Skin of body (tissue), 2 donors: ENCODE data around the gene LHX1. TPM values are rescaled to one million over a fixed set of nuclear protein-coding genes. Genes with fewer than 3 reads are reported as not detected.

Experiments
- DNase-seq: peaks from one replicate; lab custom pipeline; 2025; lab: John Stamatoyannopoulos, UW
- total RNA-seq: library from RNA; depleted of rRNA; stranded (reverse); fragments of >200 nt; gene quantifications from one replicate; pipeline ENCODE4 v1.2.3, GENCODE V29; 2014

The LHX1 gene
- total RNA-seq, 1 donor from 2014 or later, result not detected

- DNase-seq, result no peak
These were observed 787 bp downstream of the LHX1 start for GRCh38 chr17:36937959-36938565.

DNA sequence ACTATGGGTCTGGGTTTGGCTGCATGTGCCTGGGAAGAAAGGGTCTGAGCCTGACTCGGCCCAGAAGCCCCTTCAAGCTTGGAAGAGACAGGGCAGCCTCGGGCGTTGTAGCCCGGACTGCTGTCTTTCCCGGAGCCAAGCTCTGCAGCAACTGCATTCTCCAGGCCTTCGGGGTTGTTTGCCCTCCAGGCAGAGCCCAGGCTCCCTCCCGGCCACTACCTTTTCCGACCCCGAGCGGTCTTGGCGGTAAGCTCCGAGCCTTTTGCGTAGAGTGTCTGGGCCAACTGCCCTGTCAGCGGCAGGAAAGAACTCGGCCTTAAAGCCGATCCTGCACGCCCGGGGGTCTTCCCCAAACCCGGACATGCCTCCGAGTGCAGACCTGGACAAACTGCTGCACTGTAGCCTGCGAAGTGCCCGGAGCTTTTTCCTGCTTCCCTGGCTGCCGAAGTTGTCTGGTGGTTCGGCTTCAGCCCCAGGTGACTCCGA is 1.3 kb downstream of the LHX1 start:
- no peak for DNase-seq

DNA sequence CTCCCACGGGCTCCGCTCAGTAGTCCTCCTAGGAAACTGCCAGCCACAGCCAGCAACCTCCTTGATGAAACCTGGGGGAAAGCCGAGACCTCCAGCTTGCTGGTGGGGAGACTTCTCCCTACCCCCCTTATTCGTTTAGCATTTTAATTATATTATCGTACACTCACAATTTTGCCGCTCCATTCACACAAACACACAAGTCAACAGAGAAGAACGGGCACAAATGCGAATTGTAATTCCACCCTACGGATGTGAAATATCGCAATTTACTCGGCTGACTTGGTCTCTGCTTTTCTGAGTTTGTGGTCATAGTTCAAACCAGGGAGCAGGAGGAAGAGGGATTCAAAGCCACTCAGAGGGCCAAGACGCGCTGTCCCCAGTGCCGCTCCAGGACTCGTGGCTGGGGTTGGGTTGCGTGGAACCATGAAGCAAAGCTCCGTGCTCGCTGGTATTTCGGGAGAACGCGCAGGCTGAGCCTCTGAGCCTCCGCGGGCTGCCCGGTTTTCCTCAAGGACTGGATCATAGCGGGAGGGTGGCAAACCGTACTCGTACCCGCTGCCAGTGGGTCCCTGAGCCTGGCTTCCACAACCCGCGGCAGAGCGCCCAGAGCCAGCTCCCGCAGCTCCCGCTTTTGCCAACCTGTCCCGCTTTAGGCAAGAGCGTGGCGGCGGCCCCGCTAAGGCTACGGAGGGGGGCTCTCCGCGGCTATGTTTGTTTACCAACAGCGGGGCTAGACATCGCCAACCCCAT is 2.0 kb downstream of the LHX1 start:
- DNase-seq, result no peak

- DNase-seq, result no peak
These were observed 2.6 kb downstream of the LHX1 start for GRCh38 chr17:36939802-36940312.

- DNase-seq, result no peak
These were observed 3.3 kb downstream of the LHX1 start for GRCh38 chr17:36940313-36941264.

GRCh38 chr17:36941265-36942010 is 4.2 kb downstream of the LHX1 start:
- DNase-seq, result no peak

GRCh38 chr17:36942019-36942599 is 4.8 kb downstream of the LHX1 start:
- no peak for DNase-seq

- no peak for DNase-seq
These were observed 5.4 kb downstream of the LHX1 start for GRCh38 chr17:36942631-36943125.

DNA sequence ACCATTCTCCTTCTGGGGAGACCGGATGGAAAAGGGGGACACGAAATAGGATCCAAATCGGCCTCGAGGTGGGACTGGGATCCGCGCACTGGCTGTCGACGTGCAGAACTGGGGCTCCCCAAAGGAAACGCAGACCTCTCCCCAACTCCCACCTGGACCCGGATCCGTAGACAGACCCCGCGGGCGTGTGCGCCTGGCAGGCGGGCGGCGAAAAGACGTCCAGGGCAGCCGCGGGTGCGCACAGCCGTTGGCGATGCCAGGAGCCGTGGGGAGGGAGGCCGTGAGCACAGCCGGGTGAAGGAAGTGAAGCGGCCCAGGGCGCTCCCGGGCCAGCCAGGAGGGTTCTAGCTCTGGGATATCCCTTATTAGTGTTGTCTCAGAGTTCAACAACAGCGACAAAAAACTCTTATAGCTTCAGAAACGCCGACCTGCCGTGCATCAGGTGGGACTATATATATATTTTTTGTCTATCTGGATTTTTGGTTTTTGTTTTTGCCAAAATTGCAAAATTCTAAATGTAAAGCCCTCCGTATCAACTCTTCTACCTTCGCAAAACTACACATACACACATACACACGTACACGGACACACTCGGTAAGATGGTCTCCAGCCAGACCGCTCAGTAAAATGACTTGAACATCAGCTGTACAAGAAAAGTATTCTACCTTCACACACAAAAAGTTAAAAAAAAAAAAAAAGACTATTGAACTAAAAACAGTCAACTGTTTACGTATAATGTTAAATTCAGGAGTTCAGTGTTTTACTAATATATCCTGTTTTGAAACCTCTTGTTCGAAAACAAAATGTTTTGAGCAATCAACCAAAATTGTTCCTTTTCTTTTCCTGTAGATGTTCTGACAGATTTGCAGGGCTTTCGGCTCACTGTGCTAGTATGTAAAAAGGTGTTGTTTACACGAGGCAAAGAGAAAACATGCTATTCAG is 6.2 kb downstream of the LHX1 start:
- DNase-seq, result no peak

DNA sequence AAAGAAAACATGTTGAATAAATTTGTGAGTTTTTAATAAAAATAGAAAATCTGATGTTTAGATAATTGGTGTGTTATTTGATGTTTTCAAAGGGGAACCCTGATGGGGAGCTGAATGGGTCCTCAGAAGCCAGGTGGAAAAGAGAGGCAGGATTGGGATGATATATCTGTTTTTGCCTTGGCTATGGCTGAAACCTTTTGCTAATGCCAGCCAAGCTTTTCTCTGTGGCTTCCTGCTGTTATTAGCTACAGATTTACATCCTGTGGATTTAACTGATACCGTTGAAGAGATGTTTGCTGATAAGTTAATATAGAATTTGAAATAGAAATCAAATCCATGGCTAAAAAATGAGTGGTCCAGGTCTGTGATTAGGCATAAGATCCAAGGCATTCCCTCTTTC is 7.3 kb downstream of the LHX1 start:
- no peak for DNase-seq

- no peak for DNase-seq
These were observed 7.9 kb downstream of the LHX1 start for GRCh38 chr17:36945140-36945539.

- no peak for DNase-seq
These were observed 8.9 kb downstream of the LHX1 start for GRCh38 chr17:36945959-36946725.

- DNase-seq, result no peak
These were observed 9.4 kb downstream of the LHX1 start for GRCh38 chr17:36946726-36947091.

- no peak for DNase-seq
These were observed 10.8 kb downstream of the LHX1 start for GRCh38 chr17:36947922-36948716.

DNA sequence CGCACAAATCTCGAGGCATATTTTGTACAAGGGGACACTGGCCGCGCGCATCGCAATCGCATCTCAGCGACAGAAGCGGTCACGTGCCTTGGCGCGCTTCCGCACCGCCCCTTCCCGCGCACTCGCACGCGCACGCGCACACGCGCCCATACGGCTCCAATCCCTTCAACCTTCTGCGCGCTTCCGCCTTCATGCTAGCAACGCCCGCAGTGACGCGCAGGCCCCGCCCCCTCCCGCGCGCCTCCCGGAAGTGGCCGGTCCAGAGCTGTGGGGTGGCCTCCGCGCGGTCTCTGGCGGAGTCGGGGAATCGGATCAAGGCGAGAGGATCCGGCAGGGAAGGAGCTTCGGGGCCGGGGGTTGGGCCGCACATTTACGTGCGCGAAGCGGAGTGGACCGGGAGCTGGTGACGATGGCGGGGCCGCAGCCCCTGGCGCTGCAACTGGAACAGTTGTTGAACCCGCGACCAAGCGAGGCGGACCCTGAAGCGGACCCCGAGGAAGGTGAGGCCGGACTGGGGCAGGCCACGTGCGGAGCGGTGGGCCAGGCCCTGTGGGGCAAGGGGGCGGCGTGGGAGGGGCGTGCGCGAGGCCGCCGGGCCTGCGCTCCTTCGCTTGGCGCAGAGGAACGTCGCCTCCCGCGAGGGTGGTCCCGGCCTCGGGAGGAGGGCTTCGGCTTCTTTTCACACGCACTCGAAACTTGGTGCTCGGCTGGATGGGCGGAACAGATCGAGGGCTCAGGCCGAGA is 11.6 kb downstream of the LHX1 start, which contains the start of gene AATF:
Gene AATF, plus strand, starts transcription at position 238 of the 744 bp plus-strand sequence. Its CDS starts 172 bp downstream, at position 410.
- DNase-seq, result peak; percentile 95

DNA sequence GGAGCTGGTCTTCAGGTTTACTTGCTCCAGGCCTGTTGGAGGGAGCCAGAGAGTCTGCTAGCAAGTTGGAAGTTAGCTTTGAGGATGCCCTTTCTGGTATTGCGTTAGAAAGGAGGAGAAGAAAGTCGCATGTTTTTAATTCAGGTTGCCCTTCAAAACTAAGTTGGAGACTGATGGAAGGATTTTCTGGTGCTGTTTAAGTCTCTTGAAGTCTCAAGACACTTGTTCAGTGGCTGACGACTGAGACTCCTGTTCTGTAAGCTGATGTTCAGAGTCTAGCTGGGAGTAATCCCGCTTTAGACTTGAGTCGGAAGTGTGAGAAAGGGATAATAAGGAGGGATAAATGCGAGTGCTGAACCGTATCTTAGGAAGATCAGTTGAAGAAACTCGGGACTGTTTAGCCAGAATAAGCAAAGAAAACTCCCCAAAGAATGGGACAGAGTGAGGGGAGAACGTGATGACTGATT is 12.2 kb downstream of the LHX1 start:
- peak; percentile 51 for DNase-seq

- no peak for DNase-seq
These were observed 12.8 kb downstream of the LHX1 start for GRCh38 chr17:36950027-36950426.
